Activated CD4-positive, alpha-beta T cell treated with anti-CD3 and anti-CD28 coated beads for 1 hour (primary cell): ENCODE results near the gene PLEKHB1.
"Not testable (repeated sequence)": the region's sequence is repeated elsewhere in the genome, so short reads cannot be mapped to it uniquely, and the experiment has no call there.

Experiments used
- DNase-seq: peaks from one replicate; pipeline ENCODE4 v3.0.0-alpha.2; 2020

PLEKHB1 gene

DNA sequence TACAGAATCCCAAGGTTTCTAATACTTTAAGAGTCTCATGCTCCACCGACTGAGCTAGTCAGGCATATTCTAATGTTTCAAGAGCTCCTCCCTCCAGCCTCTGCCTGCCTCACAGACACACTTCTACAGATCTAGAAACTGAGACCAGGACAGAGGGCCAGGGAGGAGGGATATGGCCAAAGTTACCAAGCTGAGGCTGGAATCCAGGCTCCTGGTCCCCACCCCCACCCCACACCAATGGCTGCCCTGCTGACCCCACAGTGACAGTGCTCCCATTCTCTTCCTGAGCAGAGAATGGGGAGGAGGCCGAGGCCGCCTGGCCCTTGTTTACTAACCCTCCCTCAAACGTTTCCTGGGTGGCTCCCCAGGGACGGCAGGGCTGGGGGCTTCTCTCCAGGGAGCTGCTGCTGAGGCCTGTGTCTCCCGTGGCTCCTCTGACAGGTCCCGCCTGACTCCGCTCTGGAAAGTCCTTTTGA is 2.2 kb downstream of the PLEKHB1 start:
- no peak for DNase-seq

DNA sequence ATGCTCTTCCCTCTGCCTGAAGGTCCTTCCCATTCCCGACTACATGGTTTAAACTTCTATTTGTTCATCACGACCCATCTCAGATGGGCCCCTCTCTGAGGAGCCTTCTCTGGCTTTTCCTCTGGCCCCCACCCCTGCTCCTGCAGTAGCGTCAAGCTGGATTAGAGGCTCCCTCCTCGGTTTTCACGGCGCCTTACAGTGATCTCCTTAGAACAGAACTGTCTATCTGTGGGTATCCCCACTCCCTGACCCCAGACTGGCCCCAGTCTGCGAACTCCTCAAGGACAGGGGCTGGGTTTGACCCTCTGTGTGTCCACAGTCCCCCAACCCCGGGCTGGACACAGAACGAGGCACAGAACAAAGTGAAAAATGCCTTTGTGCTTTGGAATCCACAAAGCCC is 2.8 kb downstream of the PLEKHB1 start:
- DNase-seq: no peak

DNA sequence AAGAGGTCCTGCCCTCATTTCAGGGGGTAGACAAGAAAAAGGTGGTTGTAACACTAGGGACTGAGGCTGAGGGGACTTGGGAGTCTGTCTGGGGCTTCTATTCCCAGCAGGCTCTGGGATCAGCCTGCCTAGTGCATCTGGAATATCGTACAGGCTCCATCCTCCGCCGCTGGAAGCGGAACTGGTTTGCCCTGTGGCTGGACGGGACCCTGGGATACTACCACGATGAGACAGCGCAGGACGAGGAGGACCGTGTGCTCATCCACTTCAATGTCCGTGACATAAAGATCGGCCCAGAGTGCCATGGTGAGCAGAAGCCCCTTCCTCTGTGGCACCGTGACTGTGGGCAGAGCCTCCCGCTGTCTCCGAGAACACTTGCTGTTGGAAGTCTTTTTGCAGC is 4.0 kb downstream of the PLEKHB1 start:
- DNase-seq: no peak

DNA sequence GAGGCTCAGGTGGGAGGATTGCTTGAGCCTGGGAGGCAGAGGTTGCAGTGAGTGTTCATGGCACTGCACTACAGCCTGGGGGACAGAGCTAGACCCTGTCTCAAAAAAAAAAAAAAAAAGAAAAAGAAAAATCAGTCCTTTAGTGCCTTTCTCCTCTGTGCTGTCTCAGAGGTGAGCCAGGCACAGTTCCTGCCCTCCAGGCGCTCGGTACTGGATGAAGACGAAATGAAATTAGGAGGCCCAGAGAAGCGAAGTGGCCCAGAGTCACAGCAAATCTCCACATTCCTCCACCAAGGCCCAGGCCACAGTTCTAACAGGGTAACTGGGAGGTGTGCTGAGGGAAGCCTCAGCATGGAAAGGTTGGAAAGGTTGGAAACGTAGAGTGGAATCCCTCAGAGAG is 4.9 kb downstream of the PLEKHB1 start:
- no peak for DNase-seq

GRCh38 chr11:73651661-73652045 is 5.3 kb downstream of the PLEKHB1 start:
- DNase-seq: no peak

DNA sequence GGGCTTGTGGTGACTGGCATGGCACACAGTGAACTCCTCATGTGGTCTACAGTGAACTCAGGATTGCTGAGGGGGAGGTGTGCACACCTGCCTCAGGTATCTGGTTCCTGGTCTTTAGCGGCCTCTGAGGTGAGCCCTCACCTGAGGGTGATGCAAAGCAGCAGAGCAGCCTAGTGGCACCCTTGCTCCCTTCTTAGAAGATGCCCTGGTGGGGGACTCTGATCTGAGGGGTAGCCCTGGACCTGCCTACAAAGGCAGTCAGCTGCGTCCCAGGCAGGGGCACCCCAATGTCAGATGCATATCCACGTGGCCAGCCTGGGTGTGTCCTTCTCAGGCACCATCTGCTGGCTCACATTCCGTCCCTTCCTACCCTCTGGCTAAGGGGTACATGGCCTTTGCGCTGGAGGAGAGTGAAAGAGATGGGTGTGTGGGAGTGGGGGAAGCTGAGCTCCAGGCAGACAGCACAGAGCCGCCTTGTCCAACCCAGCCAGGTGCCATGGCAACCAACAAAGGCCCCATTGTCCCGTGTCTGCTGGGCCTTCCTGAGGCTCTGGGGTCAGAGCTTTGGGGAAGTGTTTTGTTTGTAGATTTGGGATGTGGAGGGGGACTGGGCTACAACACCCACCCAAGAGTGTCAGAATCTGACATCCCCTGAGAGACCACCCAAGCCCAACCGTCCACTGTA is 5.8 kb downstream of the PLEKHB1 start:
- no peak for DNase-seq

DNA sequence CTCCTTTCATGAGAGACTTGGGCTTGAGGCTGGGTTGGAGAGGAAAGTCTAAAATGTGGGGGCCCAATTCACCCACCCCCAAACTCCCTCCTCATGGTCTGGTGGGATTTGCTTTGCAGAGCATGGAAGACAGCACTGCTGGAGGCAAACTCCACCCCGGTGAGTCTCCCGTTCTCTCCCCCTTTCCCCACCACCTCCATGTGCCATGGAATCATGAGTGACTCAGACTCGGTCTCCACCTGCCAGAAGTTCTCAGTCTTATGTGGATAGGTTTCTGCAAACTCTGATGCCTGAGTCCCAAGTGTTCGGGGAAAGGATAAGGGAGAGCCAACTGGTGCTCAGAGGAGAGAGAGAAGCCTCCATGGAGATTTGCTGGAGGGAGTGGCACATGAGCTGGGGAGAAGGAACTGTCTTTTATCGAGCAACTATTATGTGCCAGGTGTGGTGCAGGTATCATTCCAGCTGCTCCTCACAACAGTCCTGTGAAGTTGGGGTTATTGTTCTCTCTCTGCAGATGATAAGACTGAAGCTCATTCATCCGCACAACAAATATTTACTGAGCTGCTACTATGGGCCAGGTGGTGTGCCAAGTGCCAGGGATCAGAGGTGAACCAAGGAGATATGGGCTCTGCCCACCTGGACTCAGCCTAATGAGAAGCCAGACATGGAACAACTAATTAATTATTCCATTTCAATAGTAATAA is 6.6 kb downstream of the PLEKHB1 start:
- no peak for DNase-seq

DNA sequence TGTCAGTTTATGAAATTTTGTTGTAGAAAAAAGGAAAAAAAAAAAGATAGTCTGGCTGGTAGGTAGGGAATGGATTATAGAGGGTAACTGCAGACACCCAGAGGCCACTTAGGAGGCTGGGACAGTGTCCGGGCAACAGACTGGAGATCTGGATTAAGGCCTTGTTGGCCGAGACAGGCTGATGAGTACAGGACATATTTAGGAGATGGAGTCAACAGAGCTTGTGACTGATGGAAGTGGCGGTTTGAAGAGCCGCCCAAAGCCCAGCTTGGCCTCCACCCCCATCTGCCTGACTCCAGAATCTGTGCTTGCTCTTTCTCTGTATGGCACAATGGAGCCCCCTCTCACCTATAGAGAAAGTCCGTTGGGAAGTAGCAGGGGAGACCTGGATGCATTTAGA is 7.6 kb downstream of the PLEKHB1 start:
- DNase-seq: no peak

- DNase-seq: no peak
Observed at GRCh38 chr11:73654482-73655021, 8.2 kb downstream of the PLEKHB1 start.

GRCh38 chr11:73655686-73656085 is 9.3 kb downstream of the PLEKHB1 start:
- no peak for DNase-seq

- no peak for DNase-seq
Observed at GRCh38 chr11:73656985-73657384, 10.6 kb downstream of the PLEKHB1 start.

DNA sequence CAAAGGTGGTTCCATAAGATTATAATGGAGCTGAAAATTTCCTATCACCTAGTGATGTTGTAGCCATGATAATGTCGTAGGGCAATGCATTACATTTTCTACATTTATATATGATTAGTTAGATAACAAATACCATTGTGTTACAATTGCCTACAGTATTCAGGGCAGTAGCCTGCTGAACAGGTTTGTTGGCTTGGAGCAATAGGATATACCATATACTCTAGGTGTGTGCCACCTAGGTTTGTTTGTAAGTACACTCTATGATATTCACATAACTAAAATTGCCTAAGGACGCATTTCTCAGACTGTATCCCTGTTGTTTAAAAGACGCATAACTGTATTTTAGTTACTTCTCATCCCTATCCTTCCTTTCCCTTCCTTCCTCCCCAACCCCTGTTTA is 13.6 kb downstream of the PLEKHB1 start:
- no peak for DNase-seq

GRCh38 chr11:73660497-73661034 is 14.2 kb downstream of the PLEKHB1 start:
- DNase-seq: no peak

DNA sequence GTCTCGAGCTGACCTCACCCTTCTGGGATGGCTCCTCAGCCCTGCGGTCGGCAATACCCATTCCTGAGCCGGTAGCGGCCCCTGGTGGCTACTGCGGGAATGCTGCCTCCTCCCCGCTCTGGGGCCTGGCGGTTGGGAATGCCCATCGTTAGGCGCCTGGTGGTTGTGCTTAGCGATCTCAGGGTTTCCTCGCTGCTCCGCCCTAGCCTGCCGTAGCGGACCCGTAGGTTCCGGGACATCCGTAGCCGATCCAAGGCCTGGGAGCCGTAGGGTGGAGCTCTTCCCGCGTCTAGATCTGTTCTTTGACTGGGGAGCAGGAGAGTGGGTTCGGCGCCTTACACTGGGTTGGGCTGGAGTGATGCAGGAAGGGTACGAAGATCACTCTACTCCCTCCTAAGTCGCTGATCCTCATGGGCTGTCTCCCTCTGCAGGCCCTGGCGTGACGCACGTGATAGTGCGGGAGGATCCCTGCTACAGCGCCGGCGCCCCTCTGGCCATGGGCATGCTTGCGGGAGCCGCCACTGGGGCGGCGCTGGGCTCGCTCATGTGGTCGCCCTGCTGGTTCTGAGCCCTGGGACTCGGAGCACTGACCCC is 14.8 kb downstream of the PLEKHB1 start:
- DNase-seq: peak; percentile 79

GRCh38 chr11:73662445-73663157 is 16.2 kb downstream of the PLEKHB1 start:
- DNase-seq: no peak

DNA sequence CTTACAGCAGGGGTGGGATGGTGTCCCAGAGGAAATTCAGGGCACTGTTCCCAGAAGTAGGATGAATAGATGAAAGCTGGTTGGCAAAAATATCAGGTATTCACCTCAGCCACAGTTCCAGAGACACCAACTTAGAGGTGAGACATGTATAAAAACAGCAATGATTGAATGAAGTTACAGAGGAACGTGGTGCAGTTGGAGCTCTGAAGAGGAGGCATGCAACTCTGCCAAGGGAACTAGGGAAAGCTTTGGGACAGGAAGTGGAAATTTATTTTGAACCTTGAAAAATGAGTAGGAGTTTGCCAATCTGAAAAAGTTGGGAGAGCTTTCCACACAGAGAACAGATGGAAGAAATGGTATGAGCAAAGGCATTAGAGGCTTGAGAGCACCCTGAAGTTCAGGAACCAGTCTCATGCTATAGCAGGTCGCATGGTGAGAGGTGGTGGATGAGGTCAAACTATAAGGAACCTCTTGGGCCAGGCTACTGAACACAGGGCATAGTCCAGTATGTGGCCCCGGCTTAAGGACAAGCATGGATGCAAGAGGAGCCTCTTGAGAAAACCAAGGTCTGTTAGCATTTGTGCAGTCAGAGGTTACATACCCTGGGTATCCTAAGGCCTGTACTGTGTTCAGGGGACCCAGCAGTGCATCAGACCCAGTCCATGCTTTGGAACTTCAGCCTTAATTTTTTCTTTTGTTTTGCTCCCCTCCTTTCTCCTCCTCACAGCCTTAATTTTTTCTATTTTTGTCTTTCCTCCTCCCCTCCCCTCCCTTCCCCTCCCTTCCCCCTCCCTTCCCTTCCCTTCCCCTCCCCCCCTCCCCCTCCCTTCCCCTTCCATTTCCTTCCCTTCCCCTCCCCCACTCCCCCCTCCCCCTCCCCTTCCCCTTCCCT is 17.5 kb downstream of the PLEKHB1 start:
- DNase-seq: no peak

DNA sequence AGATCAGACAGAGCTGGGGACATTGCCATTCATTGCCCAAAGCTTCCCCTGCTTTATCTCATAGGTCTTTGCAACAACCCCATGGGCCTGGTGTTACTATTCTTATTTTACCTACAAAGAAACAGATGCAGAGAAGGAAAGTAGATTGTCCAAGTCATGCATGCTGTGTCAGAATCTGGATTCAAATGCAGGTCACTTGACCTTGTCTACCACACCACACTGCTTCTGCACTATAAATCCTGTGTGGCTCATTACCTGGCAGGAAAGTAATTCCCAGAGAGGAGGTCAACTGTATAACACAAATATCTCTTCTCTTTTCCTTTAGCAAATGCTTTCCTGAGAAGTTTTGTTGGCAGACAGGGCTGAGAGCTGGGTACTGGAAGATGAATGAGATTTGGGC is 18.5 kb downstream of the PLEKHB1 start:
- no peak for DNase-seq

DNA sequence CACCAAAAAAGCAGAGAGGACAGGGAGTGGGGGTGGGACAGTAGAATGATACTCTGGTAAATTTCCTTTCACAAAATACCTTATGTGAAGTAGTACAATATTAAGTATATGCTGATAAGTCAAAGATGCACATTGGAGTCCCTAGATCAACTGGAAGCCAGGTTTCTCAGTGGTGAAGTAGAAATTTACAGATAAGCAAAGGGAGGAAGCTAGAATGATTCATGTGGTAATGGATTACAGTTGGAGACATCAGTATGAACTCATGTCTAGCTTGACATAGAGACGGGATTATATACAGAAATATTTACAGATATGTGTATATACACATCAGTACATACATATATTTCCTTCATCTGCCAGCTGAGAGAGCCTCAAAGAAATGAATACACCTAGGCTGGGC is 21.5 kb downstream of the PLEKHB1 start:
- DNase-seq: no peak

GRCh38 chr11:73670808-73671207 is 24.4 kb downstream of the PLEKHB1 start:
- DNase-seq: no peak

DNA sequence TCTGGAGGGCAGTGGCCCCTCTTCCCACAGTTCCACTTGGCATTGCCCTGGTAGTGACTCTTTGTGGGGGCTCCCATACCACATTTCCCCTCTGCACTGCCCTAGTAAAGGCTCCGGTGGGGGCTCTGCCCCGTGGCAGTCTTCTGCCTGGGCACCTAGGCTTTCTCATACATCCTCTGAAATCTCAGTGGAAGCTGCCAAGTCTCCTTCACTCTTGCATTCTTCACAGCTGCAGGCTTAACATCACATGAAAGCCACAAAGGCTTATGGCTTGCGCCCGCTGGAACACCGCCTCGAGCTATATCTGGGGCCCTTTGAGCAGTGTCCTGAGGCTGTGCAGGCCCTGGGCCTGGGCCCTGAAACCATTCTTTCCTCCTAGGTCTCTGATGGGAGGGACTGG is 25.3 kb downstream of the PLEKHB1 start:
- no peak for DNase-seq

- DNase-seq: not testable (repeated sequence)
Observed at GRCh38 chr11:73676552-73676951, 30.2 kb downstream of the PLEKHB1 start.

- no peak for DNase-seq
Observed at GRCh38 chr11:73680687-73681086, 34.3 kb downstream of the PLEKHB1 start.
